ENCODE data around the gene ATP1A1. TPM values are rescaled to one million over a fixed set of nuclear protein-coding genes. Genes with fewer than 3 reads are reported as not detected.

The ATP1A1 gene
- polyA plus RNA-seq, 5 donors = 204 to 274 (median 208) TPM

DNA sequence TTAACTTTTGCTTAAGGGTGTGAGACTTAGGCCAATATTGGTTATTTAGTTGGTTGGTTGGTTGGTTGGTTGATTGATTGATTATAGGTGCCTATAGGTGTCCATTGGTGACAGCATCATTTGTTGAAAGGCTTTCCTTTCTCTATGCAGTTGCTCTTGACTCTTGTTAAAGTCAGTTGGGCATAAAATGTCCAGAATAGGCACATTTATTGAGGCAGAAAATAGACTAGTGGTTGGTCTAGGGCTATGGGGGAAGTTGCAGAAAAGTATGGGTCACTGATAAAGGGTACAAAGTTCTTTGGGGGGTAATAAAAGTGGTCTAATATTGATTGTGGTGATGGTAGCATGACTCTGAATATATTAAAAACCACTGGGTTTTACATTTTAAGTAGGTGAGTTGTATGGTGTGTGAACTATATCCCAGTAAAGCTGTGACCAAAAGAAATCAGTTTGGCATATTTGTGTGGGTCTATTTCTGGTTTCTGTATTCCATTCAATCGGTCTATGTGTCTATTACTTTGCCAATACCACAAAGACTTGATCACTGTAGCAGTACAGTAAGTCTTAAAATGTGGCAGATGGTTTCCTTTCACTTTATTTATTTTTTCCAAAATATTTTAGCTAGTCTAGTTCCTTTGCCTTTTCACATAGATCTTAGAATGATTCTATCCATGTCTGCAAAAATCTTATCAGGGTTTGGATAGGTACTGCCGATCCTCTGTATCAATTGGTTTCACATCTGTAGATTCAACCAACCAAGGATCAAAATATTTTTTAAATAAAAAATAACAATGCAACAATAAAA lies 63.0 kb downstream of the ATP1A1 start:
- DNase-seq = no peak

DNA sequence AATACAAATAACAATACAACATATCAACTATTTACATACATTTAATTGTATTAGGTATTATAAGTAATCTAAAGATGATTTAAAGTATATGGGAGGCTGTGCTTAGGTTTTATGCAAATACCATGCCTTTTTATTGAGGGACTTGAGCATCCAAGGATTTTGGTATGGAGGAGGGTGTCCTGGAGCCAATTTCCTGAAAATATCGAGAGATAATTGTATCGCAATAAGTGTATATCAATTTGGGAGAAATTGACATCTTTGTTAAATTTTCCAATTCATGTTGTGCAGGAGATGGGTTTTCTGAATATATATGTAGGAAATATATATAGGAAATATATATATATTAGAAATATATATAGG lies 63.5 kb downstream of the ATP1A1 start:
- DNase-seq = no peak

DNA sequence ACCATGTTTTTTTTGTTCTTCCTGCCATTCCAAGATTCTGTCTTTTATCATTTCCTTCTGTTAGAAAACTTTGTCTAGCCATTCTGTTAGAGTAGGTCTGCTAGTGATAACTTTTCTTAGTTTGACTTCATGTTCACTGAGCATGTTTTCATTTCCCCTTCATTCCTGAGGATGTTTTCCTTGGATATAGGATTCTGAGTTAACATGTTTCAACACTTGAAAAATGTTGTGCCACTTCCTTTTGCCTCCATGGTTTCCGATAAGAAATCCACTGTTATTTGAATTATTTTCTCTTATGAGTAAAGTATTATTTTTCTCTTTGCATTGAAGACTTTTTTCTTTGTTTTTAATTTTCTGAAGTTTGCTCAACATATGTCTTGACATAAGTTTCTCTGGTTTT lies 66.7 kb downstream of the ATP1A1 start:
- DNase-seq = no peak

DNA sequence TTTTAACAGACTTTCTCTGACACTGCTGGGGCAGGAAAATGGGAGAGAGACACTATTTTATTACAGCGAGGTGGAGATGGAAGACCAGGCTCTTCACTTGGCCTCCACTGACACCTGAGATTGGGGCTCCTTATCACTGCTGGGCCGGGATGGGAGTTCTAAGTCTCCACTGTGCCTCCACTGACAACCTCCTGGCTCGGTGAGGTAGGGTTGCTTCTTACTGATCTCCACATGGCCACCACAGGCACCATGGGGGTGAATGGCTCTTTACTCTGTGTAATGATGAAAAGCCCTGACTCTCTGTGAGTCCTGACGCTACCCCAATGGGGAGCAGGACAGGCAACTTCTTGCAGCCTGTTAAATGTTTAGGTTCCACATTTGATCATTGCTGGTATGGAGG lies 67.7 kb downstream of the ATP1A1 start:
- DNase-seq = no peak

DNA sequence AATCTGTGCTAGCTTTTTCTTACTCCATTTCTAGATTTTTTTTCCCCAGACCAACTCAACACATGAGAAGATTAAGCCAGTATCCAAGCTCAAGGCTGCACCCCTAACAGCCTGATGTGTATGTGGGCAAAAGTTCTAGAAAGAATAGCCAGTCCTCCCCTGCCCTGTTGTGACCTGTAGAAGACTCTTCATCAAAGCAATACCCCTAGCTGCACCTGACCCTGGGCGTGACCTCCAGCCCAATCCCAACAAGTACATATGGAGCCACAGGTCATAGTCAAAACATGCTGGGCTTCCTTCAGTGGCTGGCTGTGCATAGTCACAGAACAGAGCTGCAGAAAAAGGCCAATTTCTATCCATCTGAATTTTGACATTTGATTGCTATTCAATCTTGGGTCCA lies 72.5 kb downstream of the ATP1A1 start:
- DNase-seq = no peak

DNA sequence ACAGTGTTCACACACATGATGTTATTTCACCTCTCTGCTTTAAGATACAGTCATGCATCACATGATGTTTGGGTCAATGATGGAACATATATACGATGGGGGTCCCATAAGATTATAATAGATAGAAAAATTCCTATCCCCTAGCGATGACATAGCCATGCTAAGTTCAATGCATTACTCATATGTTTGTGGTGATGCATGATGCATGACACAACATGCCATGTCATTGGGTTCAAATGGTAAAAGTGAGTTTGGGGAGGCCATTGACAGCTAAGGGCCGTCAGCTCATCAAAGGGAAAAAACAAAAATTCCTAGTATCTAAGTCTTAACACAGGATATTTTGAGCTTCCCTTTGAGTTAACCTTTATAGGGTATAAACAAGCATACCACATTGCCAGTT lies 73.6 kb downstream of the ATP1A1 start:
- DNase-seq = no peak

DNA sequence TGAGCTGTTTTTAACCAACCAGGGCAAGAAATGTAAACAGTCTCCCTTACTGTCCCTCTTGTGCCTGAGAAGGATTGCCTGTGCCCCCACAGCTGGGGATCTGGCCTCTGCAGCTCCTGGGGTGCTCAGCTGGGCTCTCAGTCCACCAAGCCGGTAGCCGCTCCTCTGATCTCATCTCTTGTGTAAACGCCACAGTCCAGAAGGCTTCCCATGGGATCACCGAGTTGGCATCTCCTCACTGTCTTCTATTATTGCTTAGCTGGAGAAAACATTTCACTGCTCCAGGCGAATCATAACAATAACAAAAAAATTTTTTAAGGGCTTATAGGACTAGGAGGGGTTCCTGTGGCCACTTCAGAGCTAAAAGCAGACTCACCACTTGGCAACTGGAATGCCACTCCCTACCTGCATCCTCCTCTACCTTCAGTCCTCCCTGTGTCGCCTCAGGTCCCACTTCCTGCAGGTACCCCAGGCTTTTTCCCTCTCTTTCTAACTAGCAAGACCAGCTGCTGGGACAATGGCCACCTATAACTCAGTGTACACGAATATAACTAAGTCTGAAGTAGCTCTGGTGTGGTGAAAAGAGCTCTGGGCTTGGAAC lies 75.8 kb downstream of the ATP1A1 start:
- DNase-seq = no peak

DNA sequence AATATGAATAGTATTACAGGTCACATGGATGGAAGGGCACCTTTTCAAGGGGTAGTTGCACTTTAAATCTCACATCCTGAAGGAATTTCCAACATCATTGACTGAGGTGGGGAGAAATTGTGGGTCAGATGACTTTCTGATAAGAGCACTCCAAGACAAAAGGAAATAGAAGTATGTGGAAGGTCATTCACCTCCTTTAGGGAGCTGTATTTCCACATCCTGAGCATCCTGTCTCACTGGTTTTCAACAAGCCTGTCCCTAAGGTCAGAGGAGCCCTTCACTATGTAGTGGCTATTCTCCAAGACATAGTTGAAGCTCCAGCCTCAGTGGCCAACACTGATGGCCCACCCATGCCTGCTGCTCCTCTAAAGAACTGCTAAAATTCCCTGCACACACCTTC lies 76.5 kb downstream of the ATP1A1 start:
- DNase-seq = no peak

DNA sequence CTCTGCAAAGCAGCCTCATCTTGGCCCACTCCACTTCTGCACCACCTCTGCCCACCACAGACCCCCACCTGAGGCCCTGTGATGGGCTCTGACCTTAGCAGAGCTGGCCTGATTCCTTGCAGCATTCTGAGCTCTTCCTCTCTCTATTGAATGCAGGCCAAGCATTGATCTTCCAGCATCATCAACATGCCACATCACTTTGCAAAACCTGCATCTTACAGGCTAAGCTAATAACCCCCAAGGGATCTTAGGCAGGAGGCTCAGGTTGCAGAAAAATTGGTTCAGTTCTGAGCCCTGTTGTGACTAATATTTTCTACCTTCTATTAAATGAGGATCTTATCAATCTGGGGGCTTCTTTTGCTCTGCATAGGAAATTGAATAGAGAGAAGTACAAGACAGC lies 78.7 kb downstream of the ATP1A1 start:
- DNase-seq = no peak

DNA sequence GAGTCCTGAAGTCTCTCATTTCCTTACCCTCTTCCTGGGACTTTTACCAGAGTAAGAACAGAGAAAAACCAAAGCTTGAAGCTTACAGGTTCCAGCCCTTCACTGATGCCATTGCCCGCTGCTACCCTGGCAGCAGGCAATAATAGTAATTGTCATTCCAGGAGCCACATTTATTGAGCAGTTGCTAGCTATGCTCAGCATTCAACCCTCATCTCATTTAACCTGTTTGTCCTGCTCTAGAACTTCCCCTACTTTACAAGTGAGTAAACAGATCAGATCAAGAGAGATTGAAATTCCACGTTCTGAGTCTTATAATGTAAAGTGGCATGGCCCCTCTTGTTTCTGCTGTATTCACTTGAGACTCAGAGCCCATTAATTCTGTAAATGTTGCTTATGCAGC lies 80.4 kb downstream of the ATP1A1 start:
- no peak for DNase-seq

DNA sequence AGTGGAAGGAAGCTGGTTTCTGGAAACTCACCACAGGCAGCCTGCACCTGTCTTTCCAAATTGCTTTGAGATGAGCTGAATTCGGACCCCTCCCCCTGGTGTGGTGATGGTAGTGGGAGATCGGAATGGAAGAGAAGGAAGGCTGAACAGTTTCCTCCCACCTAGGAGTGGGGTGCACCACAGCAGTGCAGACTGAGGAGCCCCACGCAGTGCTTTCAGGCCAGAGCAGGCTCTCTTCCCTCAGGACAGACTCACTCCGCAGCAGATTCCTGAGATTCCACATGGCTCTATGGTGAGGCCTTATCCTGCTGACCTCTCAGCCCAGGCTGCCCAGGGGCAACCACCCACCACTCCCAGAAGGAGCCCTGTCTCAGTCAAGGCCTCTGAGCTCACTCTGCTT lies 80.9 kb downstream of the ATP1A1 start:
- DNase-seq = no peak

Other genes with a start within 250 kb of the ATP1A1 start
- 10 to 100 TPM in 4 of 5 donors, 1 to 10 TPM in 1; 9.6 to 16.9 (median 14.0) TPM for gene CD58, start 197.8 kb downstream of the ATP1A1 start, polyA plus RNA-seq (ENCODE audit: insufficient read depth in 1 of 5, insufficient read length in 5 of 5, low replicate concordance in 1 of 5)

Data from right lung (tissue), 5 donors.